Gastrocnemius medialis (tissue), 4 donors: ENCODE data around the gene UGT2B15. TPM values are rescaled to one million over a fixed set of nuclear protein-coding genes. Genes with fewer than 3 reads are reported as not detected.
"Not testable (repeated sequence)": the region's sequence is repeated elsewhere in the genome, so short reads cannot be mapped to it uniquely, and the experiment has no call there.

Experiments used
- ATAC-seq, 2 donors: fragments of 150-250 bp; one replicate each; pipeline ENCODE4 v1.9.1; 2016
- DNase-seq, 2 donors: peaks; one replicate each; pipeline ENCODE4 v3.0.0-alpha.2; 2019
- H3K27ac ChIP-seq, 4 donors: fragments of 200-600 bp; sonication (generic); 1 replicate in 1 of 4; 2 replicates in 3 of 4; pipeline ENCODE4 v1.5.1; 2016 to 2018; ENCODE audit warnings: mild to moderate bottlenecking in 2 of 4, moderate library complexity in 1 of 4
- H3K27me3 ChIP-seq, 3 donors: fragments of 200-600 bp; sonication (generic) in 2 of 3; 1 replicate in 1 of 3; 2 replicates in 2 of 3; pipeline versions ENCODE4 v1.5.1 to v1.6.0; 2016 to 2019; ENCODE audit warnings: mild to moderate bottlenecking in 1 of 3, moderate library complexity in 1 of 3
- H3K36me3 ChIP-seq, 2 donors: fragments of 200-600 bp; sonication (generic) in 1 of 2; one replicate each; pipeline ENCODE4 v1.5.1; 2017 to 2018
- H3K4me1 ChIP-seq, 2 donors: fragments of 200-600 bp; sonication (generic) in 1 of 2; one replicate each; pipeline ENCODE4 v1.5.1; 2016 to 2017; ENCODE audit warnings: mild to moderate bottlenecking in 2 of 2
- H3K4me3 ChIP-seq, 4 donors: fragments of 200-600 bp; sonication (generic) in 3 of 4; 1 replicate in 1 of 4; 2 replicates in 3 of 4; pipeline ENCODE4 v1.5.1; 2016 to 2019; ENCODE audit warnings: mild to moderate bottlenecking in 2 of 4
- H3K9me3 ChIP-seq, 3 donors: fragments of 200-600 bp; sonication (generic) in 2 of 3; 1 replicate in 1 of 3; 2 replicates in 2 of 3; pipeline ENCODE4 v1.5.1; 2016 to 2019
- CTCF ChIP-seq, 5 experiments: fragments of 450-650 bp in 3 of 5; fragments of 200-600 bp in 2 of 5; sonication (generic) in 2 of 5; IDR thresholded peaks in 4 of 5; conservative IDR thresholded peaks in 1 of 5; 1 replicate in 4 of 5; 2 replicates in 1 of 5; pipeline ENCODE4 v1.5.1; 2016 to 2019; ENCODE audit warnings: antibody characterized with exemption in 5 of 5, mild to moderate bottlenecking in 3 of 5, moderate library complexity in 3 of 5
- POLR2A ChIP-seq, 2 donors: fragments of 450-650 bp; IDR thresholded peaks; one replicate each; pipeline ENCODE4 v1.6.1; 2017; ENCODE audit warnings: antibody characterized with exemption in 2 of 2, mild to moderate bottlenecking in 2 of 2, moderate library complexity in 2 of 2
- in situ Hi-C, 4 donors: fragments of 200-750 bp; cut with MboI; loops; one replicate each; pipeline versions ENCODE4 v1.15.0 to v1.8.0; 2017; ENCODE audit warnings: low sequenced_read_pairs in 4 of 4
- intact Hi-C: fragments of 100-400 bp; cut with DNase I; formaldehyde crosslinking; loops from one replicate; pipeline ENCODE4 v1.15.1; 2023; ENCODE audit warnings: low total_unique reads
- total RNA-seq, 4 donors: library from RNA; depleted of rRNA; stranded (reverse); fragments of >200 nt; gene quantifications; one replicate each; pipeline versions ENCODE4 v1.1.0 to v1.2.3, GENCODE V29; 2016

The UGT2B15 gene
- total RNA-seq, 4 donors from 2014 or later = 0.16 to 0.19 TPM; not detected in 2

GRCh38 chr4:68651932-68652331 lies 18.5 kb downstream of the UGT2B15 start:
- TF ChIP-seq CTCF (IDR thresholded peaks at IDR 0.05 in 4 of 5, conservative IDR thresholded peaks at IDR 0.05 in 1 of 5) (no peak), POLR2A (IDR thresholded peaks at IDR 0.05) (no peak)
- DNase-seq (no peak), ATAC-seq (no peak)
- H3K4me3 ChIP-seq = no peak overlapping the region
- no peaks in the 10 kb centered on the region for H3K27me3 ChIP-seq
- H3K27ac ChIP-seq = no peak overlapping the region
- no peaks in the 10 kb centered on the region for H3K4me1 ChIP-seq
- intact Hi-C loops = no loop called here
- no peaks in the 10 kb centered on the region for H3K36me3 ChIP-seq
- in situ Hi-C loops = no loop called here
- H3K9me3 ChIP-seq = no peaks in the 10 kb centered on the region

GRCh38 chr4:68630371-68630770 lies 40.1 kb downstream of the UGT2B15 start:
- intact Hi-C loops (no loop called here), in situ Hi-C loops (loop anchor here in 2 of 4 donors (5.0 to 10.0 kb wide), 2 partner anchors 126 to 128 kb away; no protein-coding TSS in a partner anchor)
- Histone ChIP-seq H3K27me3 (no peaks in the 10 kb centered on the region), H3K27ac (no peak overlapping the region), H3K9me3 (no peaks in the 10 kb centered on the region), H3K4me3 (no peak overlapping the region), H3K4me1 (no peaks in the 10 kb centered on the region), H3K36me3 (no peaks in the 10 kb centered on the region)
- DNase-seq = no peak
- no peak for TF ChIP-seq CTCF (IDR thresholded peaks at IDR 0.05 in 4 of 5, conservative IDR thresholded peaks at IDR 0.05 in 1 of 5)
- TF ChIP-seq POLR2A (IDR thresholded peaks at IDR 0.05) = no peak
- ATAC-seq = no peak

- H3K27ac ChIP-seq, DNase-seq, ATAC-seq, H3K36me3 ChIP-seq, in situ Hi-C loops, intact Hi-C loops, H3K4me3 ChIP-seq, H3K9me3 ChIP-seq, H3K27me3 ChIP-seq, H3K4me1 ChIP-seq: not testable (repeated sequence)
Measured at GRCh38 chr4:68622731-68623130, 47.7 kb downstream of the UGT2B15 start.

GRCh38 chr4:68617003-68617698 lies 53.3 kb downstream of the UGT2B15 start:
- Histone ChIP-seq H3K4me1 (no peaks in the 10 kb centered on the region), H3K27me3 (no peaks in the 10 kb centered on the region), H3K36me3 (no peaks in the 10 kb centered on the region), H3K9me3 (no peaks in the 10 kb centered on the region), H3K27ac (no peak overlapping the region), H3K4me3 (no peak overlapping the region)
- in situ Hi-C loops (no loop called here), intact Hi-C loops (no loop called here)
- DNase-seq = no peak
- TF ChIP-seq POLR2A (IDR thresholded peaks at IDR 0.05) (no peak), CTCF (IDR thresholded peaks at IDR 0.05 in 4 of 5, conservative IDR thresholded peaks at IDR 0.05 in 1 of 5) (no peak)
- no peak for ATAC-seq

GRCh38 chr4:68615699-68616422 lies 54.6 kb downstream of the UGT2B15 start:
- intact Hi-C loops = no loop called here
- Histone ChIP-seq H3K4me3 (no peak overlapping the region), H3K27ac (no peak overlapping the region), H3K36me3 (no peaks in the 10 kb centered on the region), H3K9me3 (no peaks in the 10 kb centered on the region), H3K27me3 (no peaks in the 10 kb centered on the region), H3K4me1 (no peaks in the 10 kb centered on the region)
- DNase-seq (no peak), ATAC-seq (no peak)
- in situ Hi-C loops = no loop called here
- TF ChIP-seq POLR2A (IDR thresholded peaks at IDR 0.05) = no peak
- no peak for TF ChIP-seq CTCF (IDR thresholded peaks at IDR 0.05 in 4 of 5, conservative IDR thresholded peaks at IDR 0.05 in 1 of 5)
